ENCODE measurements around the gene SOD3. TPM values are rescaled to one million over a fixed set of nuclear protein-coding genes. Genes with fewer than 3 reads are reported as not detected.
A peak's percentile ranks its signal among the peaks of the same experiment; 100 is the strongest.

The SOD3 gene
- total RNA-seq, 1 donor from 2014 or later: 22.9 TPM

DNA sequence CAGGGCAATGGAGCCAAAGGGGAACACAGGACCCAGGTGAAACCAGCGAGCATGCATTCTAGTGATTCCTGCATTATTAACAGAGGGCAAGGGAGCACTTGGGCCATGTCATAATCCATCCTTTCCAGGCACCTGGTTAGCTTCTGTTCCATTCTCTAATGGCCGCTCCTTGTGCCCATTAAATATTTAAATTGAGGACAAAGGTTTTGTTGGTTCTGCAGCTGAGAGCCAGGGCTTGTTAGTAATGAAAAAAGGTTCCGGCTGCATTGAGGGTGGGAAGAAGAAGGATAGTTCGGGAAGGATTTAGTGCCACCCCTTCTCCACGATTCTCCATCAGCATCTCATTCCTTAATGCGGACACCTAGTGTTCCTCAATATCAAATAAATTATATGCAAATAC lies 13.6 kb downstream of the SOD3 start:
- DNase-seq (ENCODE audit: low spot score): no peak
- Mint-ChIP-seq H3K36me3 (ENCODE audit: low read depth) (peaks cover 20% of the 10 kb centered on the region), H3K9me3 (ENCODE audit: low read depth) (peaks cover 8% of the 10 kb centered on the region), H3K4me3 (ENCODE audit: unreplicated experiment) (no peak overlapping the region), H3K27ac (ENCODE audit: unreplicated experiment) (no peak overlapping the region), H3K4me1 (ENCODE audit: low read depth) (peaks cover 22% of the 10 kb centered on the region), H3K27me3 (ENCODE audit: low read depth) (no peaks in the 10 kb centered on the region)
- TF ChIP-seq, protein P1, sequence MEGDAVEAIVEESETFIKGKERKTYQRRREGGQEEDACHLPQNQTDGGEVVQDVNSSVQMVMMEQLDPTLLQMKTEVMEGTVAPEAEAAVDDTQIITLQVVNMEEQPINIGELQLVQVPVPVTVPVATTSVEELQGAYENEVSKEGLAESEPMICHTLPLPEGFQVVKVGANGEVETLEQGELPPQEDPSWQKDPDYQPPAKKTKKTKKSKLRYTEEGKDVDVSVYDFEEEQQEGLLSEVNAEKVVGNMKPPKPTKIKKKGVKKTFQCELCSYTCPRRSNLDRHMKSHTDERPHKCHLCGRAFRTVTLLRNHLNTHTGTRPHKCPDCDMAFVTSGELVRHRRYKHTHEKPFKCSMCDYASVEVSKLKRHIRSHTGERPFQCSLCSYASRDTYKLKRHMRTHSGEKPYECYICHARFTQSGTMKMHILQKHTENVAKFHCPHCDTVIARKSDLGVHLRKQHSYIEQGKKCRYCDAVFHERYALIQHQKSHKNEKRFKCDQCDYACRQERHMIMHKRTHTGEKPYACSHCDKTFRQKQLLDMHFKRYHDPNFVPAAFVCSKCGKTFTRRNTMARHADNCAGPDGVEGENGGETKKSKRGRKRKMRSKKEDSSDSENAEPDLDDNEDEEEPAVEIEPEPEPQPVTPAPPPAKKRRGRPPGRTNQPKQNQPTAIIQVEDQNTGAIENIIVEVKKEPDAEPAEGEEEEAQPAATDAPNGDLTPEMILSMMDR (IDR thresholded peaks at IDR 0.05): no peak

DNA sequence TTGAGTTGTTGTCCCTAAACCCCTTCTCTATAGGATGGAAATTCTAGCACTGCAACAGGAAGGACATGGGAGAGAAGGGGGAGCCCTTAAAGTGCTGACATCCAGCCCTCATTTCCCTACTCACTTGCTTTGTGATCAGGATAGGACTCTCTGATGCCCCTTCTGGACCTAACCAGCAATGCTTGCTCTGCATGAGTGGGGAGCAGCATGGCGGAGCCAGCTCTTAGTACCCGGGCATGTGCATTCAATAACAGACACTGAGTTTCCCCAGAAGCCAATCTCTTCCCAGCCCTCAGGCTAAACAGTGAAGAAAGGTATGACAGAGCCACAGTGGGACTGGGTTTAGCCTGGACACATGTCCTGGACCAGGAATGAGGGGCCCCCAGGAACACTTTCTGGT lies 14.0 kb downstream of the SOD3 start:
- Mint-ChIP-seq H3K9me3 (ENCODE audit: low read depth) (peaks cover 8% of the 10 kb centered on the region), H3K27ac (ENCODE audit: unreplicated experiment) (peak overlapping the region; percentile 85), H3K4me3 (ENCODE audit: unreplicated experiment) (no peak overlapping the region), H3K27me3 (ENCODE audit: low read depth) (no peaks in the 10 kb centered on the region), H3K36me3 (ENCODE audit: low read depth) (peaks cover 21% of the 10 kb centered on the region), H3K4me1 (ENCODE audit: low read depth) (peaks cover 22% of the 10 kb centered on the region)
- TF ChIP-seq, protein P1 (IDR thresholded peaks at IDR 0.05): peak; percentile 32
- no peak for DNase-seq (ENCODE audit: low spot score)

DNA sequence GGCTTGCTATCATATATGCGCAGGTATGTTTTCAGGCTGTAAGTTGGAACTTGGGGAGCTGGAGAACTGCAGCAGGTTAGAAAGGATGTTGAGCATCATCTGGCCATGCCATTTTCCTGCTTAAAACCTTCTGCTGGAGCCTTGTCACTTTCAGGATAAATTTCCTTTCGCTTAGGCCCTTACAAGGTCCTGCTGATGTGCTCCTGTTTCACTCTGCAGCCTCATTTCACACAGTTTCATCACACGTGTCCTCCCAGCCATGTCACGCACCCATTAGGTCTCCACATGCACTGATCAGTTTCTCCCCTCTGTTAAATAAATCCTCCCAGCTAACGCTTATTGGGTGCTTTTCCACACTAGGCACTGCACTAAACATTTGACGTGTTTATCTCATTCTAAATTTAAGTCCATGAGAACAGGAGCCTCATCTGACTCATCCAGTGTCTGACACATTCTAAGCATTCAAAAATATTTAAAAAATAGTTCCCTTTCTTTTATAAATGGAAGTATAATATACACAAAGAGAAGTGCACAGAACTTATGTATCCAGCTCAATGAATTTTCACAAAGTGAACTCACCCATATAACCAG lies 14.5 kb downstream of the SOD3 start:
- peaks cover 8% of the 10 kb centered on the region for H3K9me3 Mint-ChIP-seq (ENCODE audit: low read depth)
- H3K36me3 Mint-ChIP-seq (ENCODE audit: low read depth): peaks cover 24% of the 10 kb centered on the region
- no peak overlapping the region for H3K4me3 Mint-ChIP-seq (ENCODE audit: unreplicated experiment)
- DNase-seq (ENCODE audit: low spot score): no peak
- peaks cover 22% of the 10 kb centered on the region for H3K4me1 Mint-ChIP-seq (ENCODE audit: low read depth)
- H3K27me3 Mint-ChIP-seq (ENCODE audit: low read depth): no peaks in the 10 kb centered on the region
- TF ChIP-seq, protein P1 (IDR thresholded peaks at IDR 0.05): no peak
- H3K27ac Mint-ChIP-seq (ENCODE audit: unreplicated experiment): peak overlapping the region; percentile 85

DNA sequence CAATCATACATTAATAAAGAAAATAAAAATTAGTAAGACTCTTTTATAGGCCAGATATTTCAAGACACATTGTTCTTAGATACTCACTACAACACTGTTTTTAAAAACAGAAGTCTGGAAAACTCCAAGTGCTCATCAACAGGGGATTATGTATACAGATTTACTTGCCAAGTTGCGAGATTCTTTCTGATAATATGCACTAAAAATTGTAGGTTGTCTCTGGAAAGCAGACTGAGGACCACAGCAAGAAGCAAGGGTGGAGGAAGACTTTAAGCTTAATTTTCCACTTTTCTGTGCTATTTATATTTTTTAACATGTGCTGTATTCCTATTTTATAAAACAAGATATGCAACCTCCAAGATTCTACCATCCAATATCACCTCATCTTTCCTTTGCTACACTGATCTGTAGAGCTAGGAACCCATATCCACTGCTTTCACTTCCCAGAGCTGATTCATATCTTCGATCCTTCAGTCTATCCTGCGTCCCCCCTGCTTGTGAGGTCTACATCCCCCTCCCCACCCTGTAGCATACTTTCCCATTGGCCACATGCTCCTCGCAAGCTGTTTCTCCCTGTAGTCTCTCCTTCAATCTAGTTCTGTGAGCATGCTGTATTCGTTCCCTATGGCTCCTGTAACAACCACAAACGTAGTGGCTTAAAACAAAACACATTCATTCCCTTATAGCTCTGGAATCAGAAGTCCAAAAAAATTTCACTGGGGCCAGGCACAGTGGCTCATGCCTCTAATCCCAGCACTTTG lies 15.7 kb downstream of the SOD3 start:
- peaks cover 22% of the 10 kb centered on the region for H3K4me1 Mint-ChIP-seq (ENCODE audit: low read depth)
- peaks cover 8% of the 10 kb centered on the region for H3K9me3 Mint-ChIP-seq (ENCODE audit: low read depth)
- H3K27ac Mint-ChIP-seq (ENCODE audit: unreplicated experiment): peak overlapping the region; percentile 85
- no peaks in the 10 kb centered on the region for H3K27me3 Mint-ChIP-seq (ENCODE audit: low read depth)
- TF ChIP-seq, protein P1 (IDR thresholded peaks at IDR 0.05): no peak
- no peak for DNase-seq (ENCODE audit: low spot score)
- H3K36me3 Mint-ChIP-seq (ENCODE audit: low read depth): peaks cover 26% of the 10 kb centered on the region
- H3K4me3 Mint-ChIP-seq (ENCODE audit: unreplicated experiment): no peak overlapping the region

DNA sequence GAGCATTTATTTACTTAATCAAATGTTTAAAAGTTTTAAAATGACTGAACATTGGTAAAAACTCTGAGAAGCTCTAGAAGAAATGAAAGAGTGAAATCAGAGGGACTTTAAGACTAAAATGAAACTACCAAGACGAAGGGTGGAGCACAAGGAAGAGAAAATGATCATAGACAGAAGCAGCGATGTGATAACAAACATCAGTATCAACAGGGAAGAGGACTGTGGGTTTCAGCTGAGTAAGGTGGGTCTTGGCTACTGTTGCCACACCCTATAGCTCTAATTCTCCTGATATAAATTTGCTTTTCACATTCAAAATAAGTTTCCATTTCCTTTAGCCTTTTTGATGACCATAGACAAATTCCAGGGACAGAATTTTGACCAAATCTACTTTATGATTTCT lies 18.4 kb downstream of the SOD3 start:
- peaks cover 22% of the 10 kb centered on the region for H3K4me1 Mint-ChIP-seq (ENCODE audit: low read depth)
- peaks cover 8% of the 10 kb centered on the region for H3K9me3 Mint-ChIP-seq (ENCODE audit: low read depth)
- H3K27me3 Mint-ChIP-seq (ENCODE audit: low read depth): no peaks in the 10 kb centered on the region
- H3K4me3 Mint-ChIP-seq (ENCODE audit: unreplicated experiment): no peak overlapping the region
- TF ChIP-seq, protein P1 (IDR thresholded peaks at IDR 0.05): no peak
- peaks cover 28% of the 10 kb centered on the region for H3K36me3 Mint-ChIP-seq (ENCODE audit: low read depth)
- H3K27ac Mint-ChIP-seq (ENCODE audit: unreplicated experiment): peak overlapping the region; percentile 8
- no peak for DNase-seq (ENCODE audit: low spot score)

All from chondrocyte (in vitro differentiated cells).